Stimulated activated effector memory CD8-positive, alpha-beta T cell treated with anti-CD3 and anti-CD28 coated beads, Interleukin-12 subunit alpha, Interleukin-12 subunit beta, amount 100 ng/mL, for 72 hours (primary cell): ENCODE data around the gene VIL1.

Source experiments
- ATAC-seq: fragments of 150-1000 bp; cut with Tn5 transposase; 2 replicates; pipeline ENCODE4 v1.10.0; 2021
- DNase-seq, 2 donors: peaks; one replicate each; pipeline ENCODE4 v3.0.0; 2021 to 2022; ENCODE audit warnings: low spot score in 2 of 2
- H3K27ac Mint-ChIP-seq: one replicate; pipeline ENCODE4 v1.8.0; 2022; ENCODE audit warnings: mild to moderate bottlenecking, mixed read lengths
- H3K36me3 Mint-ChIP-seq: one replicate; pipeline ENCODE4 v1.8.0; 2022; ENCODE audit warnings: mild to moderate bottlenecking, mixed read lengths
- H3K4me1 Mint-ChIP-seq: one replicate; pipeline ENCODE4 v1.8.0; 2022; ENCODE audit warnings: mixed read lengths
- H3K4me3 Mint-ChIP-seq: one replicate; pipeline ENCODE4 v1.8.0; 2022; ENCODE audit warnings: mild to moderate bottlenecking, mixed read lengths
- H3K9me3 Mint-ChIP-seq: one replicate; pipeline ENCODE4 v1.8.0; 2022; ENCODE audit warnings: mixed read lengths

The VIL1 gene

DNA sequence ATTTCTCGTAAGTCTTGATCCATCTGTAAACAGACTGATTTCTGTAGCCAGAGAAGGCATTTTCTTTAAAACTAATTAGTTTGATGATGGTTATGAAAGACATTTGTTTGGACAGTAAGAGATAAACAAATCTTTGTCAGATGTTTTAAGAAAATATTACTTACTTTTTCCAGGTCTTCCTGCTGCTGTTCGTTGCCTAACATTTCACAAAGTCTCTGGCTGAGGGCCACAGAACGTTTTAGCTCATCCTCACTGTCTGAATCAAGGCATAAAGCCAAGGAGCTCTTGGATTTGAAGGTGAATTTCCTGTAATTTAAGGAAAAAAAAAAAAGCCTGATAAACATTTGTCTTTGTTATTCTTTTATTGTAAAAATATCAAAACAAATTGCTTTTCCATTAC is 57.8 kb downstream of the VIL1 start:
- H3K4me3 Mint-ChIP-seq: no peak overlapping the region
- peaks cover 100% of the 10 kb centered on the region for H3K36me3 Mint-ChIP-seq
- H3K4me1 Mint-ChIP-seq: peaks cover 2% of the 10 kb centered on the region
- H3K9me3 Mint-ChIP-seq: no peaks in the 10 kb centered on the region
- no peak overlapping the region for H3K27ac Mint-ChIP-seq
- no peak for ATAC-seq
- DNase-seq: no peak

DNA sequence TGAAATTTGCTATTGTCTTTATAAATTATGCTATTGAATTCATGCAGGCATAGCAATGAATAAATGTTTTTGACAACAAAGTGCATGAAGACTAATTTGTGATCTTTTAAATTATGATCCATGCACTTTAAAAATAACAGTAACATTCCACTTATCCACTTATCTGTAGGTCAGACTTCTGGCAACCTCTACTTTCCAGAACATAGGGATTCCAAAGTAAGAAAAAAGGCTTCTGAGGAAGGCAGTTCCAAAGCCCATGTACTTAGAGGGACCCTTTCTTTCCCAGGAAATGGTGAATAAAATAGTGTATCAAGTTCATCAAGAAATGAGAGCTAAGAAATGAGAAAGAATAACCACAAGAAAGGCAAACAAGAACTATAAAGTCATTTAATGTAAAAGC is 58.3 kb downstream of the VIL1 start:
- H3K4me3 Mint-ChIP-seq: no peak overlapping the region
- H3K36me3 Mint-ChIP-seq: peaks cover 100% of the 10 kb centered on the region
- DNase-seq (no peak), ATAC-seq (no peak)
- no peaks in the 10 kb centered on the region for H3K4me1 Mint-ChIP-seq
- no peak overlapping the region for H3K27ac Mint-ChIP-seq
- no peaks in the 10 kb centered on the region for H3K9me3 Mint-ChIP-seq

GRCh38 chr2:218478544-218478943 is 59.6 kb downstream of the VIL1 start:
- no peak overlapping the region for H3K27ac Mint-ChIP-seq
- no peak overlapping the region for H3K4me3 Mint-ChIP-seq
- ATAC-seq (peak; percentile 56), DNase-seq (no peak)
- H3K36me3 Mint-ChIP-seq: peaks cover 100% of the 10 kb centered on the region
- H3K9me3 Mint-ChIP-seq: no peaks in the 10 kb centered on the region
- H3K4me1 Mint-ChIP-seq: no peaks in the 10 kb centered on the region

DNA sequence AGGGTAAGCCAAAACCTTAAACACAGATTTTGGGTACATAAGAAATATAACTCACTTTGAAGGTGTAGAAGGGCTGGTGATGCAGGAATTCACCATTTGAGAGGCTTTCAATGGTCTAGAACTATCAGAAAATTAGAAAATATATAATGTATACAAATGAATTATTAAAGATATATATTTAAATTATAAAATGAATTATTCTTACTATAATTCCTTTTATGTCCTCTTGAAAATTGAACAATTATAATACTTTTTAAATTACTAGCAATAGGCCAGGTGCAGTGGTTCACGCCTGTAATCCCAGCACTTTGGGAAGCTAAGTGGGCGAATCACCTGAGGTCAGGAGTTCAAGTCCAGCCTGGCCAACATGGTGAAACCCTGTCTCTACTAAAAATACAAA is 60.7 kb downstream of the VIL1 start:
- no peaks in the 10 kb centered on the region for H3K4me1 Mint-ChIP-seq
- no peak for DNase-seq
- ATAC-seq: no peak
- no peaks in the 10 kb centered on the region for H3K9me3 Mint-ChIP-seq
- peaks cover 100% of the 10 kb centered on the region for H3K36me3 Mint-ChIP-seq
- H3K4me3 Mint-ChIP-seq: no peak overlapping the region
- no peak overlapping the region for H3K27ac Mint-ChIP-seq

DNA sequence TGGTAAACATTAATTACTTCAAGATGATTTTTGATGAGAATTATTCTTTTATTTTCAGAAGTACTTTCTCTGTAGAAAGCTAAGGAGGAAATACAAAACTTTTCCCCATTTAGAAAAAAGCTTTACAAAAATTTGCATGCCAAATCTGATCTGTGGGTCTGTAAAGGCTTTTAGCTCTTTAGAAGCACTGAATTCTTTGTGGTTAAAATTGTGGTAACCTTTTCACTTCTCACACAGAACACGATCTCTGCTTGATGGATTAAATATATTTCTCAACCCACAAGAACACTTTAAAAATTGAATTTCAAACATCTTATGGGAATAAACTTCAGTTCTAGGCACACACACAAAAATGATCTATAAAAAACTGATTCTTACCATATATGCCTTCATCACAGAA is 63.7 kb downstream of the VIL1 start:
- ATAC-seq (no peak), DNase-seq (no peak)
- Mint-ChIP-seq H3K4me1 (no peaks in the 10 kb centered on the region), H3K4me3 (no peak overlapping the region), H3K36me3 (peaks cover 100% of the 10 kb centered on the region), H3K27ac (no peak overlapping the region), H3K9me3 (no peaks in the 10 kb centered on the region)

DNA sequence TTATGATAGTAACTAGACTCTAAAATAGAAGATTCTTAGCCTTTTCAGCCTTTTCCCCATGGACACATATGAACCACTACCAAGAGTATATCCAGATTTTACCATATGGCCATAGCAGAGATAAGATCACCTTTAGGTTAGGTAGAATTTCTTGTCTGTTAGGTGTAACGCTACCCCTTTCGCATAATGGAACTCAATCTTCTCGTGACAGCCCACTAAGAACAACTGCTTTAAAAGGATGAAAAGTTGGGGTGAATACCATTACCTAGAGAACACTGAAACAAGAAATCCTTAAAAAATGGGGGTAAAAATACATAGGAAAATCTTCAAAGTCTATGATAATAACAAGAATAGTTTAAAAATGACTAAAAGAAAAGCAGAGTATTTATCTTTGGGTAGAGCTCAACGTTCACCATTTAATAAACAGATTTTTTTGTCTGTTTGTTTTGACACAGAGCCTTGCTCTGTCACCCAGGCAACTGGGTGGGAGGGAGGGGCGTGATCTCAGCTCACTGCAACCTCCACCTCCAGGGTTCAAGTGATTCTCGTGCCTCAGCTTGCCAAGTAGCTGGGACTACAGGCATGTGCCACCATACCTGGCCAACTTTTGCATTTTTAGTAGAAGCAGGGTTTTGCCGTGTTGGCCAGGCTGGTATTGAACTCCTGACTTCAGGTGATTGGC is 67.2 kb downstream of the VIL1 start:
- H3K4me3 Mint-ChIP-seq: no peak overlapping the region
- H3K4me1 Mint-ChIP-seq: no peaks in the 10 kb centered on the region
- no peaks in the 10 kb centered on the region for H3K9me3 Mint-ChIP-seq
- DNase-seq: no peak
- peaks cover 100% of the 10 kb centered on the region for H3K36me3 Mint-ChIP-seq
- ATAC-seq: no peak
- no peak overlapping the region for H3K27ac Mint-ChIP-seq

- no peak overlapping the region for H3K27ac Mint-ChIP-seq
Measured at GRCh38 chr2:218500501-218501060, 81.7 kb downstream of the VIL1 start.

DNA sequence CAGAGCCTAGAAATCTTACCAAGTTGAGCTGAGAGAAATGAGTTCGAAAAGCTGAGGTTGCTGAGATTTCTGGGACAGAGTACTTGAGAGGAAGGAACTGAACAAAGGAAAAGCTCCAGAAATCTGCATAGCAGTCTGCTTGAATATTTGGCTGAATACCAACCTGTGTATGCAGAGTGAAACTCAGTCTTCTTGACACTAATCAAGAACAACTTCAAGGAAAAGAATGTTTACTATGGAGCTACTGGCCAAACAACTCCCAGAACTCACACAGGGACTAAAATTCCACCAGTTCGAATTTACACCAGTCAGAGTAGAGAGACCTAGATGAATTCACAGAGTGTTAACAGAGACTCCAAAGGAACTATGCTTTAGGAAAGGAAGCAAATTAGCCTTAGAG is 82.7 kb downstream of the VIL1 start:
- peaks cover 100% of the 10 kb centered on the region for H3K36me3 Mint-ChIP-seq
- H3K27ac Mint-ChIP-seq: peak overlapping the region; percentile 26
- DNase-seq (no peak), ATAC-seq (no peak)
- no peaks in the 10 kb centered on the region for H3K4me1 Mint-ChIP-seq
- no peaks in the 10 kb centered on the region for H3K9me3 Mint-ChIP-seq
- no peak overlapping the region for H3K4me3 Mint-ChIP-seq

More at GRCh38 chr2:218500501-218501060, 81.7 kb downstream of the VIL1 start:
- Mint-ChIP-seq H3K9me3 (no peaks in the 10 kb centered on the region), H3K4me1 (no peaks in the 10 kb centered on the region), H3K36me3 (peaks cover 100% of the 10 kb centered on the region), H3K4me3 (no peak overlapping the region)
- no peak for ATAC-seq
- no peak for DNase-seq
